ENCODE measurements around the gene ASPG. TPM values are rescaled to one million over a fixed set of nuclear protein-coding genes. Genes with fewer than 3 reads are reported as not detected.

ASPG gene
- total RNA-seq, 1 donor from 2014 or later, result not detected

DNA sequence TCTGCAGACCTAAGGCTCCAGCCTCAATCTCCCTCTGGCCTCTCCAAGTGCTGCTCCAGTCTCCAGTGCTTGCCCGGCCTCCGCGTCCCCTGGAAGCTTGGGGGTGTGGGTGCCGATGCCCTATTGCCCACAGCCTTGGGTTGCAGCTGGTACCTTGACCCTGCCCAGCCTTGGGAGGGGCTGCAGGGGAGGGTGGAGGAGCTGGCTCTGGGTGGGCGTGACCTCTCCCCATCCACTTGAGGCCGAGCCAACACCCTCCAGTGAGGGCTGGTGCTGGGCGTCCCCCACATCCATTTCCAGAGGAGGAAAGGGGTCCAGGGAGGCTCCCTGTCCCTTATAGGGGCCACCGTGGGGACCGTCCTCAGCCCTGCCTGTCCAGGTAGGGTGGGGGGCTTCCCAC, 77.0 kb downstream of the ASPG start:
- H3K9me3 Mint-ChIP-seq, result no peaks in the 10 kb centered on the region
- no peak overlapping the region for H3K27ac Mint-ChIP-seq
- no peak overlapping the region for H3K4me3 Mint-ChIP-seq
- TF ChIP-seq, protein P1, sequence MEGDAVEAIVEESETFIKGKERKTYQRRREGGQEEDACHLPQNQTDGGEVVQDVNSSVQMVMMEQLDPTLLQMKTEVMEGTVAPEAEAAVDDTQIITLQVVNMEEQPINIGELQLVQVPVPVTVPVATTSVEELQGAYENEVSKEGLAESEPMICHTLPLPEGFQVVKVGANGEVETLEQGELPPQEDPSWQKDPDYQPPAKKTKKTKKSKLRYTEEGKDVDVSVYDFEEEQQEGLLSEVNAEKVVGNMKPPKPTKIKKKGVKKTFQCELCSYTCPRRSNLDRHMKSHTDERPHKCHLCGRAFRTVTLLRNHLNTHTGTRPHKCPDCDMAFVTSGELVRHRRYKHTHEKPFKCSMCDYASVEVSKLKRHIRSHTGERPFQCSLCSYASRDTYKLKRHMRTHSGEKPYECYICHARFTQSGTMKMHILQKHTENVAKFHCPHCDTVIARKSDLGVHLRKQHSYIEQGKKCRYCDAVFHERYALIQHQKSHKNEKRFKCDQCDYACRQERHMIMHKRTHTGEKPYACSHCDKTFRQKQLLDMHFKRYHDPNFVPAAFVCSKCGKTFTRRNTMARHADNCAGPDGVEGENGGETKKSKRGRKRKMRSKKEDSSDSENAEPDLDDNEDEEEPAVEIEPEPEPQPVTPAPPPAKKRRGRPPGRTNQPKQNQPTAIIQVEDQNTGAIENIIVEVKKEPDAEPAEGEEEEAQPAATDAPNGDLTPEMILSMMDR (conservative IDR thresholded peaks at IDR 0.05), result no peak
- H3K27me3 Mint-ChIP-seq, result no peaks in the 10 kb centered on the region
- H3K36me3 Mint-ChIP-seq, result no peaks in the 10 kb centered on the region
- no peaks in the 10 kb centered on the region for H3K4me1 Mint-ChIP-seq (ENCODE audit: unreplicated experiment)
- DNase-seq (ENCODE audit: extremely low spot score, unreplicated experiment), result no peak

DNA sequence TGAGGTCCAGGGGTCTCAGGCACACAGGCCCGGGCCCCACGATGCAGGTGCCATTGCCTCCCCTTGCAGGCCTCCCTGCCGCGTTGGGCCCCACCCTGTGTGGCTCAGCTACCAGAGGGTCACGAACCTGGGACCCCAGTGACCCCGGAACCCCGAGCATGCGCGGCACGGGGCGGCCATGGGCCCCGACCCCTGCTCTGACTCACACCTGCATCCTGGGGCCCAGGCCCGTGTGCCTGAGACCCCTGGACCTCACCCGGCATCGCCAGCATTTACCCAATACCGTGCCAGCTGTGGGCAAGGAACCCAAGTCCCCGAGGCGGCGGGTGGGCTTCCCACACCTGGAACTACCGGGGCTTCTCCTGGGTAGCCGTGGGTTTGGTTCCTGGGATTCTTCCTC, 78.0 kb downstream of the ASPG start:
- H3K4me1 Mint-ChIP-seq (ENCODE audit: unreplicated experiment), result no peaks in the 10 kb centered on the region
- H3K27ac Mint-ChIP-seq, result no peak overlapping the region
- DNase-seq (ENCODE audit: extremely low spot score, unreplicated experiment), result no peak
- H3K27me3 Mint-ChIP-seq, result no peaks in the 10 kb centered on the region
- TF ChIP-seq, protein P1 (conservative IDR thresholded peaks at IDR 0.05), result no peak
- no peaks in the 10 kb centered on the region for H3K9me3 Mint-ChIP-seq
- H3K4me3 Mint-ChIP-seq, result no peak overlapping the region
- no peaks in the 10 kb centered on the region for H3K36me3 Mint-ChIP-seq

DNA sequence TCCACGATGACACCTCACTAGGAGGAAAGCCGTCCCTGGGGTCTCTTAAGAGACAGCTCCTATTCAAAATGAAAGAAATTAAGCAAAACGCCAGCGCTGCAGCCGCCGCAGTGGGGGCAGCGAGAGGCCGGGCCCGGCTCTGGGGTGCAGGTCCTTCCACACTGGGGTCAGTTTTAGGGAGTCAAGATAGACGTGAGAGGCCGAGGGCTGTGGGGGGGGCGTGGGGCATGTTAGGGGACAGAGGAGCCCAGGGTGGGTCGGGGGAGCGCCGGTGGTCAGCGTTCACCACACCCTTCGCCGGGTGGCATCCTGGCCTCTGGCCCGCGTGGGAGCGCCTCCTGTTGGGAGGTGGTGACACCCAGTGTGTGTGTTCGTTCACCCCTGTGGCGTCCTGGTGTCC, 78.5 kb downstream of the ASPG start:
- TF ChIP-seq, protein P1 (conservative IDR thresholded peaks at IDR 0.05), result no peak
- Mint-ChIP-seq H3K4me3 (no peak overlapping the region), H3K9me3 (no peaks in the 10 kb centered on the region), H3K27me3 (no peaks in the 10 kb centered on the region), H3K27ac (no peak overlapping the region), H3K36me3 (no peaks in the 10 kb centered on the region), H3K4me1 (ENCODE audit: unreplicated experiment) (no peaks in the 10 kb centered on the region)
- no peak for DNase-seq (ENCODE audit: extremely low spot score, unreplicated experiment)

DNA sequence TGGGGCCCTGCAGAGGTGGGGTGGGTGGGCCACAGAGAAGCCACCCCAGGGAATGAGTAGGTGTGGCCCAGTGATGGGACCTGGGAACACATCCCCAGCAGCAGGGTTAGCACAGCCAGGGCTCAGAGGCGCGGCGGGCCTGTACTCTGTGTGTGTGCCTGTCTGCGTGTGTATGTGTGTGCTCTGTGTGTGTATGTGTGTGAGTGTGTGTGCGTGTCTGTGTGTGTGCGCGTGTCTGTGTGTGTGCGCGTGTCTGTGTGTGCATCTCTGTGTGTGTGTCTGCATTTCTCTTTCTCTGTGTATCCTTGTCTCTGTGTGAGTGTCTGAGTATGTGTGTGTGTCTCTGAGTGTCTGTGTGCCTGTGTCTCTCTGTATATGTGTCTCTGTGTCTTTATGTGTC, 79.0 kb downstream of the ASPG start:
- TF ChIP-seq, protein P1 (conservative IDR thresholded peaks at IDR 0.05), result no peak
- no peak for DNase-seq (ENCODE audit: extremely low spot score, unreplicated experiment)
- Mint-ChIP-seq H3K36me3 (no peaks in the 10 kb centered on the region), H3K9me3 (no peaks in the 10 kb centered on the region), H3K4me1 (ENCODE audit: unreplicated experiment) (peaks cover 2% of the 10 kb centered on the region), H3K27ac (no peak overlapping the region), H3K27me3 (no peaks in the 10 kb centered on the region), H3K4me3 (no peak overlapping the region)

Small RNA genes within 50 kb of the gene (microRNA-seq; reads per million reads assigned to microRNA genes)
- gene MIR203A (not detected), gene MIR203B (not detected)

Other genes with a start within 250 kb of the ASPG start
- gene PPP1R13B, start 238.1 kb upstream of the ASPG start, total RNA-seq (ENCODE audit: low replicate concordance), result 20.4 and 42.0 TPM in 2 replicates
- not detected in 2 replicates for gene TDRD9, start 157.2 kb upstream of the ASPG start, total RNA-seq (ENCODE audit: low replicate concordance)
- not detected in 2 replicates for gene RD3L, start 143.2 kb upstream of the ASPG start, total RNA-seq (ENCODE audit: low replicate concordance)
- gene KIF26A, start 52.9 kb downstream of the ASPG start, total RNA-seq (ENCODE audit: low replicate concordance), result 12.9 and 23.4 TPM in 2 replicates